Inflammatory macrophage (primary cell): ENCODE data around the gene TAL1.
"Not testable (repeated sequence)": the region's sequence is repeated elsewhere in the genome, so short reads cannot be mapped to it uniquely, and the experiment has no call there.

Experiments
- DNase-seq, 2 donors: peaks; one replicate each; pipeline ENCODE4 v3.0.0-alpha.2; 2020 to 2022
- total RNA-seq, 18 experiments: gene quantifications; one replicate each; lab custom pipeline; 2026; ENCODE audit warnings: mixed read lengths in 6 of 18, inconsistent platforms in 2 of 18; lab: John Stamatoyannopoulos, UW

Gene TAL1
- 0 to 6.4 (median 0.08) reads per million in 18 experiments for total RNA-seq

- no peak for DNase-seq
These were observed at the start of gene TAL1 for GRCh38 chr1:47232187-47232874. TSS of gene TAL1 (minus strand) at chr1:47232225. CDS start at chr1:47225888, 6,337 bp downstream.

- no peak for DNase-seq
These were observed 48.1 kb upstream of the TAL1 start for GRCh38 chr1:47280142-47280541.

- no peak for DNase-seq
These were observed 44.8 kb upstream of the TAL1 start for GRCh38 chr1:47276850-47277249.

GRCh38 chr1:47275811-47276210 lies 43.8 kb upstream of the TAL1 start:
- DNase-seq: not testable (repeated sequence)

GRCh38 chr1:47265529-47265928 lies 33.5 kb upstream of the TAL1 start:
- DNase-seq: not testable (repeated sequence)

- peak; percentile 57 to 65 for DNase-seq
These were observed 30.9 kb upstream of the TAL1 start for GRCh38 chr1:47262787-47263413.

- no peak for DNase-seq
These were observed 25.2 kb upstream of the TAL1 start for GRCh38 chr1:47257224-47257623.

- DNase-seq: no peak
These were observed 20.8 kb upstream of the TAL1 start for GRCh38 chr1:47252795-47253194.

- no peak for DNase-seq
These were observed 20.3 kb upstream of the TAL1 start for GRCh38 chr1:47252369-47252768.

GRCh38 chr1:47249755-47250154 lies 17.7 kb upstream of the TAL1 start:
- no peak for DNase-seq

GRCh38 chr1:47244339-47244862 lies 12.4 kb upstream of the TAL1 start:
- no peak for DNase-seq

- DNase-seq: no peak
These were observed 11.9 kb upstream of the TAL1 start for GRCh38 chr1:47243910-47244309.

GRCh38 chr1:47241114-47242113 lies 9.4 kb upstream of the TAL1 start:
- no peak for DNase-seq

GRCh38 chr1:47238935-47239592 lies 7.0 kb upstream of the TAL1 start:
- DNase-seq: no peak

- DNase-seq: no peak
These were observed 3.8 kb upstream of the TAL1 start for GRCh38 chr1:47235806-47236205.

GRCh38 chr1:47235241-47235681 lies 3.2 kb upstream of the TAL1 start:
- no peak for DNase-seq

GRCh38 chr1:47233186-47233585 lies 1.2 kb upstream of the TAL1 start:
- DNase-seq: no peak

GRCh38 chr1:47231301-47232186 lies 481 bp downstream of the TAL1 start:
- peak; percentile 63 to 64 for DNase-seq

- no peak for DNase-seq
These were observed 1.2 kb downstream of the TAL1 start for GRCh38 chr1:47230692-47231300.

- DNase-seq: no peak
These were observed 1.9 kb downstream of the TAL1 start for GRCh38 chr1:47229886-47230691.
